ENCODE results near the gene CCDC15.
"Not testable (repeated sequence)": the region's sequence is repeated elsewhere in the genome, so short reads cannot be mapped to it uniquely, and the experiment has no call there.

CCDC15 gene

GRCh38 chr11:125001079-125001778 lies 47.2 kb downstream of the CCDC15 start:
- DNase-seq, result no peak

GRCh38 chr11:125001849-125002248 lies 47.8 kb downstream of the CCDC15 start:
- DNase-seq, result no peak

GRCh38 chr11:125005491-125005890 lies 51.5 kb downstream of the CCDC15 start:
- no peak for DNase-seq

- no peak for DNase-seq
These were observed 62.4 kb downstream of the CCDC15 start for GRCh38 chr11:125016413-125016812.

- DNase-seq, result no peak
These were observed 66.3 kb downstream of the CCDC15 start for GRCh38 chr11:125020342-125020741.

GRCh38 chr11:125022551-125022950 lies 68.5 kb downstream of the CCDC15 start:
- DNase-seq, result no peak

- no peak for DNase-seq
These were observed 72.0 kb downstream of the CCDC15 start for GRCh38 chr11:125025968-125026367.

- not testable (repeated sequence) for DNase-seq
These were observed 75.4 kb downstream of the CCDC15 start for GRCh38 chr11:125029431-125029830.

- peak; percentile 64 for DNase-seq
These were observed 82.9 kb downstream of the CCDC15 start for GRCh38 chr11:125036933-125037332.

- DNase-seq, result no peak
These were observed 95.3 kb downstream of the CCDC15 start for GRCh38 chr11:125049164-125049792.

- DNase-seq, result no peak
These were observed 98.0 kb downstream of the CCDC15 start for GRCh38 chr11:125052047-125052446.

- DNase-seq, result peak; percentile 15
These were observed 99.2 kb downstream of the CCDC15 start for GRCh38 chr11:125053167-125053566.

- no peak for DNase-seq
These were observed 101.2 kb downstream of the CCDC15 start for GRCh38 chr11:125055107-125055715.

- DNase-seq, result not testable (repeated sequence)
These were observed 102.1 kb downstream of the CCDC15 start for GRCh38 chr11:125056111-125056510.

- DNase-seq, result no peak
These were observed 103.1 kb downstream of the CCDC15 start for GRCh38 chr11:125056931-125057692.

GRCh38 chr11:125057693-125058016 lies 103.7 kb downstream of the CCDC15 start:
- DNase-seq, result no peak

GRCh38 chr11:125061281-125061680 lies 107.3 kb downstream of the CCDC15 start:
- no peak for DNase-seq

GRCh38 chr11:125062218-125062930 lies 108.4 kb downstream of the CCDC15 start:
- DNase-seq, result no peak

GRCh38 chr11:125062931-125063428 lies 109.0 kb downstream of the CCDC15 start, which contains the start of gene SLC37A2:
Gene SLC37A2 (plus strand): TSS chr11:125063305. CDS start chr11:125063368, 63 bp downstream.
- DNase-seq, result peak; percentile 73

GRCh38 chr11:125063429-125064043 lies 109.5 kb downstream of the CCDC15 start:
- no peak for DNase-seq

GRCh38 chr11:125064070-125064469 lies 110.1 kb downstream of the CCDC15 start:
- DNase-seq, result no peak

GRCh38 chr11:125068368-125068767 lies 114.4 kb downstream of the CCDC15 start:
- DNase-seq, result no peak
